Measurements from ENCODE around the gene OR2A2.

- no peak for TF ChIP-seq CTCF (IDR thresholded peaks at IDR 0.05)
- no peak for TF ChIP-seq EZH2 (IDR thresholded peaks at IDR 0.05; ENCODE audit: borderline replicate concordance, insufficient read depth, low read depth, low read length, poor library complexity, severe bottlenecking)
Observed at GRCh38 chr7:144100607-144101006, 8.8 kb upstream of the OR2A2 start.
